MCF 10A (cell line): ENCODE results near the gene C2CD2. TPM values are rescaled to one million over a fixed set of nuclear protein-coding genes. Genes with fewer than 3 reads are reported as not detected.

ENCODE experiments used
- BruUV-seq: library from RNA; stranded (reverse); fragments of 400-500 nt; replicated peaks from 2 replicates; lab custom pipeline; 2021; lab: Mats Ljungman, UMichigan
- CTCF ChIA-PET: fragments of 300-600 bp; sonication (Branson Sonifier 250); formaldehyde crosslinking; extraction: SDS; loops from one replicate; lab custom pipeline; 2021; ENCODE audit warnings: antibody characterized with exemption, inconsistent platforms; lab: Yijun Ruan, JAX
- POLR2A ChIA-PET: fragments of 300-600, 350-650 bp; sonication (Branson Sonifier 250); formaldehyde crosslinking; extraction: SDS; loops from one replicate; lab custom pipeline; 2020; ENCODE audit warnings: antibody characterized with exemption, inconsistent platforms; lab: Yijun Ruan, JAX
- DNase-seq: peaks from one replicate; pipeline ENCODE4 v3.0.0-alpha.2; 2018; ENCODE audit not compliant: unreplicated experiment
- H3K27ac Mint-ChIP-seq: one replicate; pipeline ENCODE4 v1.8.0; 2022; ENCODE audit warnings: mild to moderate bottlenecking, low read depth, mixed read lengths; ENCODE audit not compliant: unreplicated experiment
- H3K27me3 Mint-ChIP-seq: one replicate; pipeline ENCODE4 v1.8.0; 2022; ENCODE audit warnings: mixed read lengths; ENCODE audit not compliant: insufficient read depth, unreplicated experiment
- H3K36me3 Mint-ChIP-seq: one replicate; pipeline ENCODE4 v1.8.0; 2022; ENCODE audit warnings: mild to moderate bottlenecking, moderate library complexity, mixed read lengths; ENCODE audit not compliant: insufficient read depth, unreplicated experiment
- H3K4me1 Mint-ChIP-seq: one replicate; pipeline ENCODE4 v1.8.0; 2022; ENCODE audit warnings: mixed read lengths; ENCODE audit not compliant: insufficient read depth, unreplicated experiment
- H3K4me3 Mint-ChIP-seq: one replicate; pipeline ENCODE4 v1.8.0; 2022; ENCODE audit warnings: mild to moderate bottlenecking, moderate library complexity, mixed read lengths; ENCODE audit not compliant: unreplicated experiment
- H3K9me3 Mint-ChIP-seq: one replicate; pipeline ENCODE4 v1.8.0; 2022; ENCODE audit warnings: mixed read lengths; ENCODE audit not compliant: unreplicated experiment
- intact Hi-C: fragments of 100-400 bp; cut with micrococcal nuclease; formaldehyde crosslinking; loops from 2 replicates; pipeline ENCODE4 v1.14.1; 2022
- total RNA-seq: library from RNA; stranded (reverse); gene quantifications from 2 replicates; pipeline ENCODE4 v1.2.3, GENCODE V29; 2022
- TF ChIP-seq, protein P1 (sequence below): fragments of 200-600 bp; IDR thresholded peaks from one replicate; pipeline ENCODE4 v1.8.0; 2022; ENCODE audit warnings: antibody characterized with exemption, mild to moderate bottlenecking; ENCODE audit not compliant: unreplicated experiment

Gene C2CD2
- total RNA-seq, 1 experiment from 2014 or later = 25.1 TPM

GRCh38 chr21:41900401-41900800 is 53.4 kb downstream of the C2CD2 start:
- no peak overlapping the region for H3K27ac Mint-ChIP-seq
- peaks cover 70% of the 10 kb centered on the region for H3K36me3 Mint-ChIP-seq
- no TSS peak for BruUV-seq
- no peaks in the 10 kb centered on the region for H3K9me3 Mint-ChIP-seq
- no peak for DNase-seq
- no peaks in the 10 kb centered on the region for H3K4me1 Mint-ChIP-seq
- no peaks in the 10 kb centered on the region for H3K27me3 Mint-ChIP-seq
- no peak overlapping the region for H3K4me3 Mint-ChIP-seq
- TF ChIP-seq, protein P1, sequence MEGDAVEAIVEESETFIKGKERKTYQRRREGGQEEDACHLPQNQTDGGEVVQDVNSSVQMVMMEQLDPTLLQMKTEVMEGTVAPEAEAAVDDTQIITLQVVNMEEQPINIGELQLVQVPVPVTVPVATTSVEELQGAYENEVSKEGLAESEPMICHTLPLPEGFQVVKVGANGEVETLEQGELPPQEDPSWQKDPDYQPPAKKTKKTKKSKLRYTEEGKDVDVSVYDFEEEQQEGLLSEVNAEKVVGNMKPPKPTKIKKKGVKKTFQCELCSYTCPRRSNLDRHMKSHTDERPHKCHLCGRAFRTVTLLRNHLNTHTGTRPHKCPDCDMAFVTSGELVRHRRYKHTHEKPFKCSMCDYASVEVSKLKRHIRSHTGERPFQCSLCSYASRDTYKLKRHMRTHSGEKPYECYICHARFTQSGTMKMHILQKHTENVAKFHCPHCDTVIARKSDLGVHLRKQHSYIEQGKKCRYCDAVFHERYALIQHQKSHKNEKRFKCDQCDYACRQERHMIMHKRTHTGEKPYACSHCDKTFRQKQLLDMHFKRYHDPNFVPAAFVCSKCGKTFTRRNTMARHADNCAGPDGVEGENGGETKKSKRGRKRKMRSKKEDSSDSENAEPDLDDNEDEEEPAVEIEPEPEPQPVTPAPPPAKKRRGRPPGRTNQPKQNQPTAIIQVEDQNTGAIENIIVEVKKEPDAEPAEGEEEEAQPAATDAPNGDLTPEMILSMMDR = no peak
- ChIA-PET POLR2A (no interaction called here), CTCF (no interaction called here)
- intact Hi-C loops = no loop called here

- POLR2A ChIA-PET = interaction anchor here (0.6 to 0.7 kb wide), 2 partner anchors 17 to 110 kb away, joined by 3 read pairs; no protein-coding TSS in a partner anchor
- no peaks in the 10 kb centered on the region for H3K9me3 Mint-ChIP-seq
- no TSS peak for BruUV-seq
- no peaks in the 10 kb centered on the region for H3K27me3 Mint-ChIP-seq
- H3K4me1 Mint-ChIP-seq = no peaks in the 10 kb centered on the region
- H3K4me3 Mint-ChIP-seq = no peak overlapping the region
- no peak overlapping the region for H3K27ac Mint-ChIP-seq
- TF ChIP-seq, protein P1 = no peak
- no peak for DNase-seq
- CTCF ChIA-PET = interaction anchor here (0.7 kb wide), 2 partner anchors 160 to 596 kb away, joined by 3 to 4 read pairs; partner anchors contain the start of gene RSPH1
- intact Hi-C loops = no loop called here
- H3K36me3 Mint-ChIP-seq = peaks cover 72% of the 10 kb centered on the region
Observed at GRCh38 chr21:41899426-41900202, 54.2 kb downstream of the C2CD2 start.

GRCh38 chr21:41898998-41899397 is 54.8 kb downstream of the C2CD2 start:
- Mint-ChIP-seq H3K4me3 (no peak overlapping the region), H3K27me3 (no peaks in the 10 kb centered on the region)
- TF ChIP-seq, protein P1 = no peak

GRCh38 chr21:41897700-41898099 is 56.1 kb downstream of the C2CD2 start:
- Mint-ChIP-seq H3K4me3 (no peak overlapping the region), H3K9me3 (no peaks in the 10 kb centered on the region), H3K4me1 (no peaks in the 10 kb centered on the region), H3K27ac (no peak overlapping the region), H3K36me3 (peaks cover 60% of the 10 kb centered on the region), H3K27me3 (no peaks in the 10 kb centered on the region)
- ChIA-PET POLR2A (no interaction called here), CTCF (no interaction called here)
- DNase-seq = no peak
- BruUV-seq = no TSS peak
- intact Hi-C loops = no loop called here
- TF ChIP-seq, protein P1 = no peak

More at GRCh38 chr21:41898998-41899397, 54.8 kb downstream of the C2CD2 start:
- H3K36me3 Mint-ChIP-seq = peaks cover 66% of the 10 kb centered on the region
- CTCF ChIA-PET = interaction anchor here (0.7 kb wide), 1 partner anchor 159 kb away, joined by 3 read pairs; no protein-coding TSS in a partner anchor
- no peaks in the 10 kb centered on the region for H3K4me1 Mint-ChIP-seq
- DNase-seq = no peak
- H3K27ac Mint-ChIP-seq = no peak overlapping the region
- intact Hi-C loops = no loop called here
- H3K9me3 Mint-ChIP-seq = no peaks in the 10 kb centered on the region
- BruUV-seq = no TSS peak
- POLR2A ChIA-PET = interaction anchor here (0.6 to 0.8 kb wide), 4 partner anchors 18 to 111 kb away, joined by 3 read pairs; no protein-coding TSS in a partner anchor
